ENCODE measurements around the gene BRSK1.
A peak's percentile ranks its signal among the peaks of the same experiment; 100 is the strongest.
"Not testable (repeated sequence)": the region's sequence is repeated elsewhere in the genome, so short reads cannot be mapped to it uniquely, and the experiment has no call there.

The BRSK1 gene

GRCh38 chr19:55306712-55307111 lies 22.9 kb downstream of the BRSK1 start:
- DNase-seq = no peak

- no peak for DNase-seq
Observed at GRCh38 chr19:55308281-55308680, 24.5 kb downstream of the BRSK1 start.

- no peak for DNase-seq
Observed at GRCh38 chr19:55309448-55309847, 25.7 kb downstream of the BRSK1 start.

GRCh38 chr19:55310498-55310897 lies 26.7 kb downstream of the BRSK1 start:
- DNase-seq = no peak

DNA sequence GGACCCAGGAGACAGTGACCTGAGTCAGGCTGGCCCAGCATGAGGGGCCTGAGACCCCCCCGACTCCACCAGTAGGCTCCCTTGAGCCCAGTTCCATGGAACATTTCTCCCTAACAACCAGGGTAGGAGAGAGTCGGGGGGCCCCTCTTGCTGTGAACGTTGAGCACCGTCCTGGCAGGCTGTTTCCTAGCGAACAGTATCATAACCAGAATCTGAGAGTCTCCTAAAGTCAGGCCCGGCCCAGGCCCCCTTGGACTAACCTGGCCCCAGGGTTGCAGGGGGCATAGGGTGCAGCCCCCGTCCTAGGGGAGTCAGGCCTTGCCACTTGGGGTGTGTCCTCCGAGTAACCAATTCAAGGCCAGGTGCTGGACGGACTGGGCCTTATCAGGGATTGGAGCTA lies 27.6 kb downstream of the BRSK1 start:
- DNase-seq = no peak

DNA sequence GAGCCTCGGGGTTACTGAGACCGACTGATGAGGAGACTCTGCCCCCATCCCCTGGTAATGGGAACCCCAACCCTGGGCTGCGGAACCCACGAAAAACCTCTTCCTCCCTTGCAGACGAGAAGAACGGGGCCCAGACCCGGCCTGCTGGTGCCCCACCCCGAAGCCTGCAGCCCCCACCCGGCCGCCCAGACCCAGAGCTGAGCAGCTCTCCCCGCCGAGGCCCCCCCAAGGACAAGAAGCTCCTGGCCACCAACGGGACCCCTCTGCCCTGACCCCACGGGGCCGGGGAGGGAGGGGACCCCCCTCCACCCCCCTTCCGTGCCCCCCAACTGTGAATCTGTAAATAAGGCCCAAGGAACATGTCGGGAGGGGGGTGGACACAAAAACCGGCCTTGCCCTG lies 28.0 kb downstream of the BRSK1 start:
- no peak for DNase-seq

- no peak for DNase-seq
Observed at GRCh38 chr19:55312621-55313512, 29.1 kb downstream of the BRSK1 start.

- DNase-seq = no peak
Observed at GRCh38 chr19:55314396-55314795, 30.6 kb downstream of the BRSK1 start.

DNA sequence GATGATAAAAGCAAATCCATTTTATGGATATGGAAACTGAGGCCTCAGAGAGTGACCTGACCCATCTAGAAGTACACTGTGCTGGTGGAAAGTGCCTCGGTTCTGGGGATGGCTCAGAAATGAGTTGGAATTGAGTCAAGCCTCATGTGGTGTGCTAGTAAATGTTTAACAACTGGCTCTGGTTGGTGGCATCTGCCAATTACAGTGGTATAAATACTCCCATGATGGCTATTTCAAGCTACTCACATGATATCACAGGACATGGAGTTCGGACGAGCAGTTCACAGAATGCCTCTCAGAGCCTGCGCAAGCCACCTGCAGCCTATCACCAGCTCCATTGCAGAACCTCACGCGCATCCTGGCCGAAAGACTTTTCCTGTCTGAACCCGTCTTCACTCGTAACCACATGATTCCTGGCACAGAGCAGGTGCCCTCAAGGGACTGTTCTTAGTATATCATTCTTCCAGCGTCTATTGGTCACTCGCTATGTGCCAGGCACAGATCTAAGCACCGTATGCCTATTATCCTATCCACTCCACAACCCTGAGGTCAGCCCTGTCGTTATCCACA lies 32.2 kb downstream of the BRSK1 start:
- no peak for DNase-seq

DNA sequence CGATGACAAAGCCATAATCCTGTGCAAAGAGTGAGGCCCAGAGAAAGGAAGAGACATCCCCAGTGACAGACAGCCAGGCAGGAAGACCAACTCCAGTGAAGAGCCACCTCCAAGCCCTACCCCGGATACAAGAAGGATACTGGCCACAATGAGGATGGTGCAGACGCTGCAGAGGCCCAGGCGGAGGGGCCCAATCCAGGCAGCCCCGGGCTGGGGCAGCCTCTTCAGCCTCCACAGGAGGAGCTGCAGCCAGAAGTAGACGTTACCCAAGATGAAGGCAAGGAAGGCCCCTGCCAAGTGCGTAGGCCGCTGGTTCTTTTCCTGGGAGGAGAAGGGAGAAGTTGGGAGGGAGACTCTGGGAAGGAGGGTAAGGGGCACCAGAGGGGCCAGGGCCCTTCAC lies 32.8 kb downstream of the BRSK1 start:
- no peak for DNase-seq

DNA sequence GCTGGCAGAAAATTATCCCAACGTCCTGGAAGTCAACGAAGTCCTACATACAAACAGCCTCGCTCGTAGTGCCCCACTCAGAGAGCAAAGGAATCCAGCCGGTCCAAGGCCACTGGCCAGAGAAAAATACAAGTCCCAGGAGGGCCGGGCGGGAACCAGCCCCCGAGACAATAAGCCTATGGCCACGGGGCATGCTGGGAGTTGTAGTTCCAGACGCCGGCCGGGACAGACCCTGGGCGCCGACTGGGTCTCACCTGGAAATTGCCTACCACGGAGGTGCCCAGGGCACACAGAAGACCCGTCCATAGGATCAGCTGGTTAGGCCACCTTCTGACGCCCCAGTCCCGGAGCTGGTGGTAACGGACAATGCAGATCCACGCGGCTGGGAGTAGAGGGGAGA lies 36.0 kb downstream of the BRSK1 start:
- peak; percentile 7 for DNase-seq

DNA sequence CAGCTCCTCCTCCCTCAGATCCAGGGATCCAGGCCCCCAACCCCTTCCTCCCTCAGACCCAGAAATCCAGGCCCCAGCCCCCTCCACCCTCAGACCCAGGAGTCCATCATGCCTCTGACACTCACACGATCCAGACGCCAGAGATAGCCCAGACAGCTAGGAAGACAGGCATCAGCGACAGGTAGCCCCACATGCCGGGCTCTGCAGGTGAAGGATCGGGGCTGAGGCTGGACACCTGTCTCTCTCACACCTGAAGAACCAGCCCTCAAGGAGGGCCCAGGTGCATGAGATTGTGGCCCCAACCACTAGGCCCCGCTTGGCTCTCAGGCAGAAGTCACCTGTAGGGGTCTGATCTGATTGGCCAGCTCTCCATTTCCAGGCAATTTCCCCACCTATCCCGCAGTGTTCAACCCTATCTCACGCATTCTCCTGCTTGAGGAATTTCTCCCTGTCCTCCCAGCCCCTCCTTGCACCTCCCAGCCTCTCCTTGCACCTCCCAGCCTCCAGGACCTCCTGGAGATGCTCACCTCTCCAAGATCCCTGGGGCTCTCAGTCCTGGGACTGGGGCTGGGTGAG lies 37.1 kb downstream of the BRSK1 start:
- DNase-seq = no peak

GRCh38 chr19:55321466-55322137 lies 37.8 kb downstream of the BRSK1 start:
- no peak for DNase-seq

DNA sequence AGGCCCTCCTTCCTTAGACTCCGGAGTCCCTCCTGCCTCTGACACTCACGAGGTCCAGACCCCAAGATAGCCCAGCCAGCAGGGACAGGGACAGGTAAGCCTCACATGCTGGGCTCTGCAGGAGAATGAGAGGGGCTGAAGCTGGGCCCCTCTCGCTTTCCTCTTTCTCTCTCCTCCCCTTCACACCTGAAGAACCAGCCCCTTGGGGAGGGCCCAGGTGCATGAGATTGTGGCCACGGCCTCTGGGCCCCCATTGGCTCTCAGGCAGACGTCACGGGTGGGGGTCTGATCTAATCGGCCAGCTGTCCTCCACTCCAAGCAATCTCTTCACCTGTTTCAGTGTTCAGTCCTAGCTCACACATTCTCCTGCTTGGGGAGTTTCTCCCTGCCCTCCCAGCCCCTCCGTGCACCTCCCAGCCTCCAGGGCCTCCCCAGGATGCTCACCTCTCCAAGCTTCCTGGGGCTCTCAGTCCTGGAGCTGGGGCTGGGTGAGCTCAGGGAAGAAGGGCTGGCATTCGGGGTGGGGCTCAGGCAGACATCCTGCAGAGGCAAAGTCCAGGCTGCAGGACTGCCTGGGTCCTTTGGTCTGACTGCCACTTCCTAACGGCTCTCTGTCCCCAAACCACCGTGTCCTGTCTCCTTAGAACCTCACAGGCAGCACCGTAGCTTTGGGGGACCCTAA lies 38.5 kb downstream of the BRSK1 start:
- no peak for DNase-seq

DNA sequence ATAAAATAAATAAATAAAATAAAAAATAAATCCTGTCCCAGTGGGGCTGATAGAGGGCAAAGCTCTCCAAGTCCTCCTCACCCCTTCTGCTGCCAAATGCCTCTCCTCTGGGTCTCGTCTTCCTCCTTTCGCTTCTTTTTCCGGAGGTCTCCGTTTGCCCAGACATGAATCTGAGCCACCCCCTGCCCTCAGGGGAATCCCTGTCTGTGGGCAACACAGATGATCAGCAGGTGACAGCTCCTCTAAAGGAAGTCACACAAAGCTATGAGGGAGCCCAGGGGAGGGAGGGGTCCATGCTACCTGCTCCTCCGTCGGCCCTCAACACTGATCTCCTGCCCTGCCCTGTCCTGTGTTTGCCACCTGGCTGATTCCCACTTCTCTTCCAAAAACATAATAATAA lies 40.9 kb downstream of the BRSK1 start:
- DNase-seq = no peak

GRCh38 chr19:55325172-55325571 lies 41.4 kb downstream of the BRSK1 start, which contains the start of gene TMEM150B:
Gene TMEM150B, minus strand, starts transcription at chr19:55325341. Its CDS starts 4,305 bp downstream, at chr19:55321036.
- no peak for DNase-seq

- DNase-seq = not testable (repeated sequence)
Observed at GRCh38 chr19:55328774-55329318, 45.0 kb downstream of the BRSK1 start.

DNA sequence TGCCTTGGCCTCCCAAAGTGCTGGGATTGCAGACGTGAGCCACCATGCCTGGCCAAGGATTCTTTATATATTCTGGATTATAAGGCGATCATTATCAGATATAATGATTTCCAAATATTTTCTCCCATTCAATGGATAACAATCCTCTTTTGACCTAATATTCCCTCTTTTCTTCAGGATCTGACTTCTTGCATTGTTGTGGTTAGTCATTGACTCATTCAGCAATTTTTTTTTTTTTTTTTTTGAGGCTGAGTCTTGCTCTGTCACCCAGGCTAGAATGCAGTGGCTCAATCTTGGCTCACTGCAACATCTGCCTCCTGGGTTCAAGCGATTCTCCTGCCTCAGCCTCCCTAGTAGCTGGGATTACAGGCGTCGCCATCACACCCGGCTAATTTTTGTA lies 46.0 kb downstream of the BRSK1 start:
- DNase-seq = not testable (repeated sequence)

- DNase-seq = no peak
Observed at GRCh38 chr19:55333870-55334269, 50.1 kb downstream of the BRSK1 start.

- no peak for DNase-seq
Observed at GRCh38 chr19:55336101-55336500, 52.3 kb downstream of the BRSK1 start.

DNA sequence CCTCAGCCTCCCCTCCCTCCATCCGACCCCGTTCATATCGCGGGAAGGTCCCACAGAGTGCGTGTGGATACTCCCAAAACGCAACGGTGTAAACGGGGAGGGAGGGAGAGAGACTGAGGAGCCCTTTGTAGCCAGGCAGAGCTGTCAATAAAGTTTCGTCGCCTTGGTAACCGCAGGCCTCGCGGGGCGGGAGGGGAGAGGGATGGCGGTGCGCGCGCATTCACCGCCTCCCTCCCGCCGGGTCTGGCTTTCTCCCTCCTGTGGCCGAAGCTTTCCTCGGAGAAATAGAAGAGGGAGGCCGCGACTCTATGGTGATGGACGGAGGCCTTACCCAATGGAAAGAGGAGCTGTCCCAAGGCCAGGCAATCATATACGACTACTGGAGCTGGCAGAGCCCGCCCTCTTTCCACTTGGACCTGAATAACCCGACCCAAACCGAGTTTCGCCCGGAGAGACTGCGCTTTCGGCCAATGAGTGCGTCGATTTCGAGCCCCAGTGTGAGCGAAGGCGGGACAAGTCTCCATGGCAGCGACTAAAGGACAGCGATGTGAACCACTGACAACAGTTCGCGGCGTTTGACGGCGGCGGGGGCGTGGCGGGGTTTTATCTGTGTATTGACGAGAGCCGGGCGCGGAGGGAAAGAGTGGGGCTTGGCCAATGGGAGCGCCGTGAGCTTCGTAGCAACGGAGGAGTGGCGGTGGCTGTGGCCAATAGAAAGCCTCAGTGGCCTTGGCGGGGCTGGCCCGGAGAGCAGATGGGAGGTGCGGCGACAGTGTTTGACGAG lies 55.5 kb downstream of the BRSK1 start, which contains the start of gene KMT5C:
Gene KMT5C, plus strand, starts transcription at position 772 of the 784 bp plus-strand sequence. CDS start 2,061 bp downstream, outside the sequence.
- DNase-seq = peak; percentile 99
